Epithelial cell of esophagus (primary cell): ENCODE measurements around the gene PTPRK.

Experiments
- DNase-seq: peaks from one replicate; pipeline ENCODE4 v3.0.0; 2010; ENCODE audit warnings: low read depth
- H3K4me3 ChIP-seq: 2 replicates; pipeline ENCODE4 v1.5.1; 2011; ENCODE audit warnings: mild to moderate bottlenecking, low read length, control low read depth
- CTCF ChIP-seq: IDR thresholded peaks from 2 replicates; pipeline ENCODE4 v1.5.1; 2011; ENCODE audit warnings: low read depth, mild to moderate bottlenecking, low read length, control low read depth, inconsistent platforms; ENCODE audit not compliant: insufficient read depth; ENCODE audit errors: missing control alignments

Gene PTPRK

DNA sequence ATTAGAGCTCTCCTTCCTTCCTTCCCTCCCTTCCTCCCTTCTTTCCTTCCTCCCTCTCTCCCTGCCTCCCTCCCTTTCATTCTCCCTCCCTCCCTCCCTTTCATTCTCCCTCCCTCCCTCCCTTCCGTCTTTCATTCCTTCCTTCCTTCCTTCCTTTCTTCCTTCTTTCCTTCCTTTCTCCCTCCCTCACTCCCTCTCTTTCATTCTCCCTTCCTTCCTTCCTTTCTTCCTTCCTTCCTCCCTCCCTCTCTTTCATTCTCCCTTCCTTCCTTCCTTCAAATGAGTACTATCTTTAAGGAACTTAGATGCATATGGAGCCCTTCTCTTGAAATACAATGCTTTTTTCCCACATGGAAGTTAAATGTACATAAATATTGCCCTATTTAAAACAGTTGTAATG lies 20.9 kb upstream of the PTPRK start:
- no peak overlapping the region for H3K4me3 ChIP-seq
- TF ChIP-seq CTCF = no peak
- DNase-seq = no peak

- no peak for DNase-seq
- no peak overlapping the region for H3K4me3 ChIP-seq
- TF ChIP-seq CTCF = no peak
Observed at GRCh38 chr6:128538763-128539162, 18.4 kb upstream of the PTPRK start.

GRCh38 chr6:128532827-128533226 lies 12.4 kb upstream of the PTPRK start:
- TF ChIP-seq CTCF = no peak
- no peak overlapping the region for H3K4me3 ChIP-seq
- DNase-seq = peak; percentile 54

DNA sequence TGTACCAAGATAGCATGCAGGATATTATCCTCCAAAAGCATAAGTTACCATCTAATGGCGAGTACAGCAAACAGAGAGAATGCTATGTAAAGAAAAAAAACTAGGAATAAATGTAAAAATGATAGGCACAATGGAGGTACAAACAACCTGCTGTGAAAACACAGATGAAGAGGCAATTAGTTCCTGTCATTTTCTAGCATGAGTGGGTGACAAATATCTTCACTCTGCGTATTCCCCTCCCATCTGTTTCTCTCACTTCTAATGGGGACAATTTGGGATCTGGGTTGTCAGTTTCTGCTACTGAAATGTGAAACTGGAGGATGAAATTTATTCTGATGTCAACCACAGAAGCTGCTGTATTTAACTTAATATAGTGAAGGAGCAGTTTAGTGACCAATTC lies 11.7 kb upstream of the PTPRK start:
- H3K4me3 ChIP-seq = no peak overlapping the region
- no peak for TF ChIP-seq CTCF
- no peak for DNase-seq

DNA sequence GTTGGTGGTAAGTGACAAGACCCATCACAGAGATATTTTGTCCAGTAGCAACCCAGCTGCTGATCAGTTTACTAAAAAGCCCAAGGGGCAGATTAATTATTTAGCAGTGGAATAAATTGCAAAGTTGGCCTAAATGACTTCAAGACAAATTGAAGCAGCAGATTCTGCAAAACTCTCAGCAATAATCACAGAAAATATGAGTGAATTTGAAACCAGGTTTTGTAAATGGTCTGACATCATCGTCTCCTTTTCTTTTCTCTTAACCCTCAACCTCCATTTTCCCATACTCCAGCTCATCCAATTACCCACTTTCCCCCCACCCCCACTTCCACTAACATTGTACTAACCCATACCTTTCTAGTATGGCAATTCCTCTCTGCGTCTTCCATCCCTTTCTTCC lies 11.3 kb upstream of the PTPRK start:
- no peak for DNase-seq
- no peak overlapping the region for H3K4me3 ChIP-seq
- no peak for TF ChIP-seq CTCF

DNA sequence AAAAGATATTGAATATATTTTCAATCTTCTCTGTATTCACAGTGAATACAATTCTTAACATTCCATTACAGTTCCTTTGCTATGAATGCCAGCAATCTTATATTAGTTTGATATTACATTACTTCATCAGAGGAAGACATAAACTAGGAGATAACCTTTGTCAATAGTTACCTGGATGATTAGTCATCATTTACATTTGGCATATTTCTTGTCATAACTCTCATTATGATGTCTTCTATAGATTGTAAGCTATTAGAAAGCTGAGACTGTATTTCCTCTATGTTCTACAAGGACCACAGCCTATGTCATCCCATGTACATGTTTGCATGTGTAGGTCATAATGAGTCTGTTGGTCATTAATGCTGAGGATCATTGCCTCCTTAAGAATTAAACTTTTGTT lies 7.8 kb upstream of the PTPRK start:
- no peak overlapping the region for H3K4me3 ChIP-seq
- no peak for TF ChIP-seq CTCF
- no peak for DNase-seq

DNA sequence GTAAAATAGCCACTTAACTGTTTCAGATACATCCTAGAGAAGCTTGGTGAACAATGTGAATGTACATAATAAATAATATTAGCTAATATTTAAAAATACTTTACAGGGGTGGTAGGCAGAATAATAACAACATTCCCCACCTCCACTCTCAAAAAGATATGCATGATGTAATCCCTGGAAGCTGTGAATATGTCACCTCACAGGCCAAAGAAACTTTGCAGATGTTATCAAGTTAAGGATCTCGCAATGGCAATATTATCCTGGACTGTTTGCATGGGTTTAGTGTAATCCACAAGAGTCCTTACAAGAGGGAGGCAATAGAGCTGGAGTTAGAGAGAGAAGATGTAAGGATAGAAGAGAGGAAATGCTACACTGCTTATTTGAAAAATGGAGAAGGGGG lies 7.0 kb upstream of the PTPRK start:
- no peak for TF ChIP-seq CTCF
- H3K4me3 ChIP-seq = no peak overlapping the region
- DNase-seq = no peak
